Posterior vena cava (tissue), 2 donors: Measurements from ENCODE around the gene C15orf39. TPM values are rescaled to one million over a fixed set of nuclear protein-coding genes. Genes with fewer than 3 reads are reported as not detected.

Source experiments
- DNase-seq: peaks from one replicate; pipeline ENCODE4 v3.0.0-alpha.2; 2020; ENCODE audit warnings: low spot score
- intact Hi-C, 2 donors: fragments of 100-400 bp; cut with DNase I; formaldehyde crosslinking; loops; one replicate each; pipeline versions ENCODE4 v1.14.1 to v1.14.2; 2022 to 2023
- total RNA-seq, 2 donors: library from RNA; stranded (reverse); fragmentation: NEBNext Ultra II Directional; extraction: Animal tissue kit (Norgen Biotek cat#: 25700); gene quantifications; one replicate each; pipeline ENCODE4 v1.2.1, GENCODE V29; 2021
- donor health status: DM: yes; HTN: yes; CAD: no.
- donor health status: DM: yes; HTN: yes; CAD: no.

C15orf39 gene
- total RNA-seq, 2 donors from 2014 or later: 25.8 to 26.4 TPM

DNA sequence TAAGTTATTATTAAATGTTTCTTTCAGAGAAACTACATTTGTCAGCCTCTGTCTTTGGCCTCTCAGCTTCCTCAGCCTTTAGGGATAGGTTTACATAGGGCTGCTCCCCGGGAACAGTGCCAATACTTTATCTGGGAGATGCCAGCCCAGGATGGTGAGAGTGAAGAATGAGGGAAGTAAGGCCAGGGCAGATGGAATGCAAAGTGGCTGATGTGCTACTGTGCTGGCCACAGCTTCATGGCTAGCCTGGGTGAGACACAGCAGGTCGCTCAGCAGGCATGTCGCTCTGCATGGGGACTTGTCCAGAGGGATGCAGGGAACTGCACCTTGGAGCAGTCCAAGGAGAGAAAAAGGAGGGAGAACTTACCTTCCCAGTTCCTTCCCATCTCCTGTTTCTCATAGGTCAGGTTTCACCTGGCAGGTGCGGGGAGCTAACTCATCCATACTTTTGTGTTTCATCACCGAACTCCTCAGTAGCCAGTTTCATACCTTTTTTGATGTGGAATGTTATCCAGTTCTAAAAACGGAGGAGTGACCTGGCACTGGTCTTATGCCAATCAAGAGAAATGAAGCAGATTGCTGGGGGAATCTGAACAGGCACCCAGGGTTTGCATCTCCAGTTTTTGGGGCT, 30.9 kb upstream of the C15orf39 start:
- DNase-seq: peak; percentile 38

DNA sequence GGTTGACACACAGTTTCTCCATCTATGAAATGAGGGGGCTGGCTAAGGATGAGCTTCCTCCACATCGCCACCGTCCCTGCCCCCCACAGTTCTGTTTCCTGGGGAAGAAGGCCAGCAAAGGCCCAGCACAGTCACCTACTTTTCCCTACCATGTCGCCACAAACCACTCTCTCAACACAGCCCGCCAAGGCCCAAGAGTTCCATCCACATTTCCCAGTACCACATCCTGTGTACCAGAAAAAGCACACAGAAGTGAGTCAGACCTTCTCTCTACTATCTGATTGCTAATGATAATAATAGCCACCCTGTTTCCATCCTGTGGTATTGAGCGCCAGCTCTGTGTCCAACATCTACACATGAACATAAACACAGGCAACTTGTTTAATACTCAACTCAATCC, 30.3 kb upstream of the C15orf39 start:
- intact Hi-C loops: loop anchor here in 1 of 2 donors (5.0 kb wide), 1 partner anchor 334 kb away; no protein-coding TSS in a partner anchor
- DNase-seq: peak; percentile 58

More for the DNA sequence above, 30.9 kb upstream of the C15orf39 start:
- intact Hi-C loops: loop anchor here in 1 of 2 donors (5.0 kb wide), 1 partner anchor 334 kb away; no protein-coding TSS in a partner anchor

- intact Hi-C loops: loop anchor here in 1 of 2 donors (5.0 kb wide), 1 partner anchor 335 kb away; no protein-coding TSS in a partner anchor
Measured at GRCh38 chr15:75172284-75172820, 29.3 kb upstream of the C15orf39 start.

DNA sequence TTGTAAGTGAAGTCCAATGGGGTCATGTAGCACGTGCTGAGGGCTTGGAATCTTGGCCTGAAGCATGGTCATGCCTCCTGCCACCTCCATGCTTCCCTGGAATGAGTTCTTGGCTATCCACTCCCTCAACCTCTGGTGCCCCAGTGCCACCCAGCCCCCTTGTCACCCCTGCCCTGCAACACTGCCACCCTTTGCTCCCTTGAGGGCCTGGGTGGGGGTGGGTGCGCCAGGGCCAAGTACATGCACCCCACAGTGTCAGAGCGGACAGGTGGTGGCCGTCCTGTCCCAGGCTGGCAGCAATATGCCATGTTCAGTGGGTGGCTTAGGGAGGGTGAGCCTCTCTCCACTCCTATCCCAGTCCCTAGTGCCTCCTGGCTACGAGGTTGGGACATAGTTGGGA, 27.6 kb upstream of the C15orf39 start:
- peak; percentile 40 for DNase-seq
- intact Hi-C loops: loop anchor here in 1 of 2 donors (5.0 kb wide), 1 partner anchor 337 kb away; no protein-coding TSS in a partner anchor

More at GRCh38 chr15:75172284-75172820, 29.3 kb upstream of the C15orf39 start:
- peak; percentile 72 for DNase-seq

DNA sequence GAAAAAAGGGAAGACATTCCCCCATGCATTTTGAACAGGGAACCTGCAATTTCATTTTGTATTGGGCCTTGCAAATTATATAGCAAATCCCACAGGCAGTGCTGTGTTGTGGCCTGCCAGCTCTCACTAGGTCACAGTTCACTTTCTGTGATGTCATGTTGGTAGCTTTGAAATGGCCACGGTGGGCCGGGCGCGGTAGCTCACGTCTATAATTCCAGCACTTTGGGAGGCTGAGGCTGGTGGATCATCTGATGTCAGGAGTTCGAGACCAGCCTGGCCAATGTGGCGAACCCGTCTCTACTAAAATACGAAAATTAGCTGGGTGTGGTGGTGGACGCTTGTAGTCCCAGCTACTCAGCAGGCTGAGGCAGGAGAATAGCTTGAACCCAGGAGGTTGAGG, 27.0 kb upstream of the C15orf39 start:
- intact Hi-C loops: loop anchor here in 1 of 2 donors (5.0 kb wide), 1 partner anchor 337 kb away; no protein-coding TSS in a partner anchor
- DNase-seq: no peak

GRCh38 chr15:75176396-75176761, 25.3 kb upstream of the C15orf39 start:
- DNase-seq: peak; percentile 43
- intact Hi-C loops: no loop called here

DNA sequence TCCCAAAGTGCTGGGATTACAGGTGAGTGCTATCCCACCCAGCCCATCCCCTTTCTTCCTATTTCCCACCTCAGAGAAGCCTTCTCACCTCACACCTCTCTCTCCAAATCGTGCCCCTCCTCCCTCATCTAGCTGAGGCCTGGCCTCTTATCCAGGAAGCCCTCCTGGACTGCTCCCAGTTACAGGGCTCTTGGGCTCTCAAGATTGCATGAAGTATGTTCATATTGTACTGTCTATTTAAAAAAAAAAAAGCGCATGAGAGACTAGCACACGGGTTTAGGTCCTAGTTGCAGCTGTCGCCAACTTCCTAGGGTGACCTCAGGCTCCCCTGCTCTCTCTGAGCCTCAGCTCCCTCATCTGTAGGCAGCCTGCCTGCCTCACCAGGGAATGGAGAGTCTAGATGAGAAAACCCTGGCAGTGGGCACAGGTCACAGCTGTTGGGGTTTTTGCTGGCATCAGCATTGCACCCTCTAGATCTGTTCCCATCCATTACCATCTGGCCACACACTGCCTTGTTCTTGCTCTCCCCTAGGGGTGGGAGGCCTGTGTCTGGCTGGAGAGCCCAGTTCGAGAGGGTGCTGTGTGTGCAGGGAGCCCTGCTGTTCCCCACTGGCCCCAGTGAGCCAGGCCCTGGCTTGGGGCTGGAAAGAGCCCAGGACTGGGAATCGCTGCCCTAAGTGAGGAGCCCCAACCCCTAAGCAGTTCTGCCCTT, 24.2 kb upstream of the C15orf39 start:
- intact Hi-C loops: no loop called here
- DNase-seq: peak; percentile 54

GRCh38 chr15:75178171-75178937, 23.3 kb upstream of the C15orf39 start:
- peak; percentile 84 for DNase-seq
- intact Hi-C loops: no loop called here

DNA sequence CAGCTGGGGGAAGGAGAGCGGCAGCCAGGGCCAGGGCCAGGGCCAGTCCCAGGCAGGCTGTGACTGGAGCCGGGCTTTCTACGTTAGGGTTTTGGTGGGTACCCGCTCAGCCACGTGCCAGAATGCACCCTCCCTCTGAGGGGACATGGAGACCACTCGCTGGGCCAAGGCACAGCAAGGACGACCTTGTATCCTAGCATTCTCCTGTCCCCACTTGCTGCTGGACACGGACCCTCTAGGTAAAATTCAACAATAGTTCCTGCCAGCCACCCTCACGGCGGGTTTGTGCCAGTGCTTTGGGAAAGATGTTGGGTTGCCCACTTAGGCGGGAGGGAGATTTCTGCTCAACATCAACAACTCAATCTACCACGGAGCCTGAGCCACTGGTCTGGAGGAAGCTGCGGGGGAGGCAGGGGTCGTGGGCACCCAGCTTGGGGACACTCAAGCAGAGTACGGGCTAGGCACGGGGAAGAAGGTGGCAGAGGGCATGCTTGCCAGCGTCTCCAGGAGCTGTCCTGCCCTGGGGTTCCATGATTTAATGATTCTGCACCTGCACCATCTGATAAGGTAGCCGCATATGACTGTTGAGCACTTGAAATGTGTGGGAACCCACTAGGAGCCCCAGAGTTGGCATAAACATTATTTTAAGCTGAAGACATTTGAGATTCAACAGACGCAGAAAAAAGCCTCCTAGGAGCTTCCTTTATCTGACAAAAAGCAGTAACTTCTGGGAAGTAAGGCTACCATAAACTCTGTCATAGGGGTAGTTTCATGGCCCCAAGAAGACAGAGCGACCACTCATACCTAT, 22.5 kb upstream of the C15orf39 start:
- intact Hi-C loops: no loop called here
- DNase-seq: peak; percentile 41

DNA sequence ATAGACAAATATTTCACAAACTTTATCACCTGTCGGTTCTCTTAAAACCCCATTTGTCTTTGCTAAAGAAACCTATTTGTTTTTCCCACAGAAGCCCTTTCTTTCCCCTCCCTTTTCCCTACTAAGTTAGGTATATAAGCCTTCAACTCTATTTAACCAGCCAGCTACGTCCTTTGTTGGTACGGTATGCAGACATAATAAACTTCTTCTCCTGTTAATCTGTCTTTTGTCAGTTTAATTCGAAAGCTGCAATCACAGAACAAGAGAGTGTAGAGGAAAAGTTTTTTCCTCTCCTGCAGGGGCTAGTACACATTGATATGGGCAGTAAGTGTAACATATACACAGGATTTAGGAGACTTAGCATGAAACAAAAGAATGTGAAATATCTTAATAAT, 21.9 kb upstream of the C15orf39 start:
- no peak for DNase-seq
- intact Hi-C loops: no loop called here

GRCh38 chr15:75181780-75182179, 19.9 kb upstream of the C15orf39 start:
- intact Hi-C loops: no loop called here
- peak; percentile 9 for DNase-seq

DNA sequence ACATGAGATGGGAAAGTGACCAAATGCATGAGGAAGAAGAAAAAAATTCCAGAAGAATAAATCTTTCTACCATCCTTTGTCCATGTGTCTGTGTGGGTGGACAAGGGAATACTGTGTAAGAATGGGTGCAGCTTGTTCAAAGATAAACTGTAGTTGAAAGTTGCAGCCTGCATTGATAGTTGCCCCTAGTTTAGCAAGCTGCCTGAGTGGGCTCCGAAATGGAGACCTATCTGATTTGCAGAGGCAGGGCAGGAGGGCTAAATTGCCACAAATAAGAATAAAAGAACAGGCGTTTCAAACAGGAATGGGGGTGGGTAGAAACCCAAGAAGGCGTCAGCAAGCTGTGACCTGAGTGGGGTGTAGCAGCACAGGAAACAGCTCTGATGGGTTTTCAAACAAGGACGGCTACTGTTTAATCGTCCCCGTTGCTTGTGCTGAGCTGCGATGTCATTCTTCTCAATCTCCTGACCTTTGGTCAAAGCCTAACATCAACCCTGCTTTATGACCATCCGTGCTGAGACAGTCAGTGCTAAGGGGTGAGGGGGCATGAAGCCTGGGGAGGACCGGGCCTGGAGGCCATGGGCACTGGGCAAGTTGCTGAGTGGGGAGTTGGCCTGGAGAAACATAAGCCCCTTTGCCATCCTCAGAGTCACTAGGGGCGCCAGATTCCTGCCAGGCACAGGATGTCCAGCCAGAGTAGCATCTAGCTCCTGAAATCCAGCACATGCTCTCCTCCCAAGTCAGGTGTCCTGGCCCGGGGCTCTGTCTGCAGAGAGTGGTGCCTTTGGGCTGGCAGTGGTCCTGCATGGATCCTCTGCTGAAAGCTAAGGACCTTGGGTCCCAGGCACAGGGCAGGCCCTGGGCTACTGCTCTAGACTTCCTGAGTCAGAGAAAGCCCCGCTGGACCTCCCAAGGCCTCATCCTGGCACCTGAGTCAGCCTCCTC, 19.2 kb upstream of the C15orf39 start:
- peak; percentile 79 for DNase-seq
- intact Hi-C loops: no loop called here

GRCh38 chr15:75185271-75186029, 16.2 kb upstream of the C15orf39 start:
- intact Hi-C loops: no loop called here
- peak; percentile 50 for DNase-seq

GRCh38 chr15:75186044-75186443, 15.6 kb upstream of the C15orf39 start:
- intact Hi-C loops: no loop called here
- DNase-seq: no peak

GRCh38 chr15:75188499-75188898, 13.2 kb upstream of the C15orf39 start:
- no peak for DNase-seq
- intact Hi-C loops: no loop called here

- intact Hi-C loops: no loop called here
- DNase-seq: no peak
Measured at GRCh38 chr15:75191235-75191634, 10.4 kb upstream of the C15orf39 start.

- intact Hi-C loops: no loop called here
- no peak for DNase-seq
Measured at GRCh38 chr15:75192307-75192706, 9.4 kb upstream of the C15orf39 start.
